HepG2 (cell line): ENCODE measurements around the gene TPRN. TPM values are rescaled to one million over a fixed set of nuclear protein-coding genes. Genes with fewer than 3 reads are reported as not detected.

Experiments
- ATAD3A ChIP-seq: sonication (generic); formaldehyde crosslinking; IDR thresholded peaks from 2 replicates; pipeline ENCODE4 v1.4.0; 2020; ENCODE audit warnings: missing genetic modification reagents
- DPF2 ChIP-seq: sonication (generic); formaldehyde crosslinking; IDR thresholded peaks from 2 replicates; pipeline ENCODE4 v1.4.0; 2020; ENCODE audit warnings: mild to moderate bottlenecking, low read depth, missing genetic modification reagents, borderline replicate concordance
- ELF1 ChIP-seq: sonication (generic); formaldehyde crosslinking; IDR thresholded peaks from 2 replicates; pipeline ENCODE4 v1.4.0; 2020; ENCODE audit warnings: missing genetic modification reagents
- ETV5 ChIP-seq: IDR thresholded peaks from 2 replicates; pipeline ENCODE4 v1.6.1; 2018; ENCODE audit warnings: missing biosample characterization, missing genetic modification reagents, inconsistent platforms, borderline replicate concordance
- FOXA1 ChIP-seq, 2 experiments: fragments of 450-650 bp in 1 of 2; sonication (generic) in 1 of 2; formaldehyde crosslinking in 1 of 2; IDR thresholded peaks; 2 replicates each; pipeline versions ENCODE4 v1.4.0 to v1.6.1; 2016 to 2020; ENCODE audit warnings: missing genetic modification reagents in 1 of 2
- GTF2F1 ChIP-seq: fragments of 150-350 bp; IDR thresholded peaks from 2 replicates; pipeline ENCODE4 v1.6.1; 2014; ENCODE audit warnings: low read length
- HDAC1 ChIP-seq: sonication (generic); formaldehyde crosslinking; IDR thresholded peaks from 2 replicates; pipeline ENCODE4 v1.5.1; 2020; ENCODE audit warnings: mild to moderate bottlenecking, missing genetic modification reagents
- HDAC2 ChIP-seq: sonication (generic); formaldehyde crosslinking; IDR thresholded peaks from 2 replicates; pipeline ENCODE4 v1.4.0; 2020; ENCODE audit warnings: missing genetic modification reagents
- HOXA3 ChIP-seq: sonication (generic); formaldehyde crosslinking; IDR thresholded peaks from 2 replicates; pipeline ENCODE4 v1.5.0; 2020; ENCODE audit warnings: missing genetic modification reagents
- MYNN ChIP-seq: sonication (generic); formaldehyde crosslinking; IDR thresholded peaks from 2 replicates; pipeline ENCODE4 v1.4.0; 2020; ENCODE audit warnings: mild to moderate bottlenecking, low read depth, missing genetic modification reagents
- SIN3B ChIP-seq: fragments of 150-350 bp; IDR thresholded peaks from 2 replicates; pipeline ENCODE4 v1.6.1; 2014; ENCODE audit warnings: low read length
- THAP8 ChIP-seq: sonication (generic); formaldehyde crosslinking; IDR thresholded peaks from 2 replicates; pipeline ENCODE4 v1.5.1; 2020; ENCODE audit warnings: missing genetic modification reagents, mild to moderate bottlenecking, borderline replicate concordance
- ZBTB1 ChIP-seq: sonication (generic); formaldehyde crosslinking; IDR thresholded peaks from 2 replicates; pipeline ENCODE4 v1.4.0; 2020; ENCODE audit warnings: missing genetic modification reagents, borderline replicate concordance
- ZBTB7A ChIP-seq: sonication (generic); formaldehyde crosslinking; IDR thresholded peaks from 2 replicates; pipeline ENCODE4 v1.8.0; 2022; ENCODE audit warnings: mild to moderate bottlenecking, missing genetic modification reagents
- ZFP37 ChIP-seq: sonication (generic); formaldehyde crosslinking; IDR thresholded peaks from 2 replicates; pipeline ENCODE4 v1.4.0; 2020; ENCODE audit warnings: missing genetic modification reagents, borderline replicate concordance
- ZNF12 ChIP-seq: sonication (generic); formaldehyde crosslinking; IDR thresholded peaks from 2 replicates; pipeline ENCODE4 v1.5.0; 2020; ENCODE audit warnings: missing genetic modification reagents
- ZNF253 ChIP-seq: sonication (generic); formaldehyde crosslinking; IDR thresholded peaks from 2 replicates; pipeline ENCODE4 v1.8.0; 2022; ENCODE audit warnings: mild to moderate bottlenecking, missing genetic modification reagents, borderline replicate concordance
- ZNF781 ChIP-seq: sonication (generic); formaldehyde crosslinking; IDR thresholded peaks from 2 replicates; pipeline ENCODE4 v1.5.1; 2020; ENCODE audit warnings: borderline replicate concordance, mild to moderate bottlenecking, missing genetic modification reagents; ENCODE audit errors: not compliant biosample characterization
- ZSCAN9 ChIP-seq: IDR thresholded peaks from 2 replicates; pipeline ENCODE4 v1.6.1; 2016; ENCODE audit warnings: borderline replicate concordance
- polyA plus RNA-seq, 8 experiments: library from polyadenylated mRNA; depleted of rRNA in 3 of 8; stranded (reverse) in 7 of 8; unstranded in 1 of 8; fragments of >200 nt; fragmentation: Illumina TruSeq in 4 of 8; extraction: Trizol in 4 of 8; gene quantifications; 2 replicates each; pipeline versions ENCODE4 v1.2.1 to v1.2.3, GENCODE V29; 2011 to 2016; ENCODE audit warnings: low read depth in 4 of 8, missing spikeins in 1 of 8, mixed read lengths in 1 of 8; ENCODE audit not compliant: insufficient read depth in 1 of 8
- total RNA-seq, 5 experiments: library from RNA; depleted of rRNA; stranded (reverse); fragments of >200 nt; fragmentation: Illumina TruSeq; extraction: Trizol; gene quantifications; 2 replicates each; pipeline ENCODE4 v1.2.3, GENCODE V29; 2016; ENCODE audit warnings: low read depth in 1 of 5
- TF ChIP-seq, protein P1 (sequence below): sonication (generic); formaldehyde crosslinking; IDR thresholded peaks from 2 replicates; pipeline ENCODE4 v1.4.0; 2020; ENCODE audit warnings: missing genetic modification reagents
- TF ChIP-seq, protein P2 (sequence below): sonication (generic); formaldehyde crosslinking; IDR thresholded peaks from 2 replicates; pipeline ENCODE4 v1.4.0; 2020; ENCODE audit warnings: missing genetic modification reagents
- TF ChIP-seq, protein P3 (sequence below): sonication (generic); formaldehyde crosslinking; IDR thresholded peaks from 2 replicates; pipeline ENCODE4 v1.5.0; 2020; ENCODE audit warnings: mild to moderate bottlenecking, missing genetic modification reagents

TPRN gene
- total and polyA plus RNA-seq, 2 of the 13 experiments (the other 11 are each of a cell fraction or from before 2014, with no cell fraction given): 10.1 to 19.2 TPM

GRCh38 chr9:137240841-137241489, 40.4 kb upstream of the TPRN start, which contains the start of gene TUBB4B (continued):
- TF ChIP-seq ZNF12 (CRISPR knock-in tag): peak; percentile 58; the same call in 1 of the 2 replicates
- TF ChIP-seq ELF1: peak; percentile 27; the same call in 1 of the 2 replicates
- peak; percentile 98 for TF ChIP-seq GTF2F1
- peak; percentile 29; the same call in 1 of the 2 replicates for TF ChIP-seq HDAC2 (CRISPR knock-in tag)
- peak; percentile 87; the same call in 1 of the 2 replicates for TF ChIP-seq ZBTB1
- no peak for TF ChIP-seq DPF2 (CRISPR knock-in tag)
- TF ChIP-seq, protein P1, sequence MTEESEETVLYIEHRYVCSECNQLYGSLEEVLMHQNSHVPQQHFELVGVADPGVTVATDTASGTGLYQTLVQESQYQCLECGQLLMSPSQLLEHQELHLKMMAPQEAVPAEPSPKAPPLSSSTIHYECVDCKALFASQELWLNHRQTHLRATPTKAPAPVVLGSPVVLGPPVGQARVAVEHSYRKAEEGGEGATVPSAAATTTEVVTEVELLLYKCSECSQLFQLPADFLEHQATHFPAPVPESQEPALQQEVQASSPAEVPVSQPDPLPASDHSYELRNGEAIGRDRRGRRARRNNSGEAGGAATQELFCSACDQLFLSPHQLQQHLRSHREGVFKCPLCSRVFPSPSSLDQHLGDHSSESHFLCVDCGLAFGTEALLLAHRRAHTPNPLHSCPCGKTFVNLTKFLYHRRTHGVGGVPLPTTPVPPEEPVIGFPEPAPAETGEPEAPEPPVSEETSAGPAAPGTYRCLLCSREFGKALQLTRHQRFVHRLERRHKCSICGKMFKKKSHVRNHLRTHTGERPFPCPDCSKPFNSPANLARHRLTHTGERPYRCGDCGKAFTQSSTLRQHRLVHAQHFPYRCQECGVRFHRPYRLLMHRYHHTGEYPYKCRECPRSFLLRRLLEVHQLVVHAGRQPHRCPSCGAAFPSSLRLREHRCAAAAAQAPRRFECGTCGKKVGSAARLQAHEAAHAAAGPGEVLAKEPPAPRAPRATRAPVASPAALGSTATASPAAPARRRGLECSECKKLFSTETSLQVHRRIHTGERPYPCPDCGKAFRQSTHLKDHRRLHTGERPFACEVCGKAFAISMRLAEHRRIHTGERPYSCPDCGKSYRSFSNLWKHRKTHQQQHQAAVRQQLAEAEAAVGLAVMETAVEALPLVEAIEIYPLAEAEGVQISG (CRISPR knock-in tag): peak; percentile 63; the same call in 1 of the 2 replicates
- peak; percentile 88; the same call in 1 of the 2 replicates for TF ChIP-seq MYNN (CRISPR knock-in tag)
- TF ChIP-seq ZFP37 (CRISPR knock-in tag): 0 out of 2 replicates have a peak, but pooled peaks have one; percentile 60
- peak; percentile 65 for TF ChIP-seq HOXA3 (CRISPR knock-in tag)
- TF ChIP-seq ZSCAN9 (CRISPR knock-in tag): peak; percentile 90
- TF ChIP-seq FOXA1 (IDR thresholded peaks at IDR 0.05): no peak
- peak; percentile 38; the same call in 1 of the 2 replicates for TF ChIP-seq FOXA1 (CRISPR knock-in tag; IDR thresholded peaks at IDR 0.05)
- no peak; the same call in 1 of the 2 replicates for TF ChIP-seq SIN3B
- TF ChIP-seq, protein P2, sequence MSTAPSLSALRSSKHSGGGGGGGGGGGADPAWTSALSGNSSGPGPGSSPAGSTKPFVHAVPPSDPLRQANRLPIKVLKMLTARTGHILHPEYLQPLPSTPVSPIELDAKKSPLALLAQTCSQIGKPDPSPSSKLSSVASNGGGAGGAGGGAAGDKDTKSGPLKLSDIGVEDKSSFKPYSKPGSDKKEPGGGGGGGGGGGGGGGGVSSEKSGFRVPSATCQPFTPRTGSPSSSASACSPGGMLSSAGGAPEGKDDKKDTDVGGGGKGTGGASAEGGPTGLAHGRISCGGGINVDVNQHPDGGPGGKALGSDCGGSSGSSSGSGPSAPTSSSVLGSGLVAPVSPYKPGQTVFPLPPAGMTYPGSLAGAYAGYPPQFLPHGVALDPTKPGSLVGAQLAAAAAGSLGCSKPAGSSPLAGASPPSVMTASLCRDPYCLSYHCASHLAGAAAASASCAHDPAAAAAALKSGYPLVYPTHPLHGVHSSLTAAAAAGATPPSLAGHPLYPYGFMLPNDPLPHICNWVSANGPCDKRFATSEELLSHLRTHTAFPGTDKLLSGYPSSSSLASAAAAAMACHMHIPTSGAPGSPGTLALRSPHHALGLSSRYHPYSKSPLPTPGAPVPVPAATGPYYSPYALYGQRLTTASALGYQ: no peak
- no peak for TF ChIP-seq HDAC1 (CRISPR knock-in tag)
- no peak for TF ChIP-seq ZNF253 (CRISPR knock-in tag)
- peak; percentile 60 for TF ChIP-seq ZNF781 (CRISPR knock-in tag)
- TF ChIP-seq, protein P3, sequence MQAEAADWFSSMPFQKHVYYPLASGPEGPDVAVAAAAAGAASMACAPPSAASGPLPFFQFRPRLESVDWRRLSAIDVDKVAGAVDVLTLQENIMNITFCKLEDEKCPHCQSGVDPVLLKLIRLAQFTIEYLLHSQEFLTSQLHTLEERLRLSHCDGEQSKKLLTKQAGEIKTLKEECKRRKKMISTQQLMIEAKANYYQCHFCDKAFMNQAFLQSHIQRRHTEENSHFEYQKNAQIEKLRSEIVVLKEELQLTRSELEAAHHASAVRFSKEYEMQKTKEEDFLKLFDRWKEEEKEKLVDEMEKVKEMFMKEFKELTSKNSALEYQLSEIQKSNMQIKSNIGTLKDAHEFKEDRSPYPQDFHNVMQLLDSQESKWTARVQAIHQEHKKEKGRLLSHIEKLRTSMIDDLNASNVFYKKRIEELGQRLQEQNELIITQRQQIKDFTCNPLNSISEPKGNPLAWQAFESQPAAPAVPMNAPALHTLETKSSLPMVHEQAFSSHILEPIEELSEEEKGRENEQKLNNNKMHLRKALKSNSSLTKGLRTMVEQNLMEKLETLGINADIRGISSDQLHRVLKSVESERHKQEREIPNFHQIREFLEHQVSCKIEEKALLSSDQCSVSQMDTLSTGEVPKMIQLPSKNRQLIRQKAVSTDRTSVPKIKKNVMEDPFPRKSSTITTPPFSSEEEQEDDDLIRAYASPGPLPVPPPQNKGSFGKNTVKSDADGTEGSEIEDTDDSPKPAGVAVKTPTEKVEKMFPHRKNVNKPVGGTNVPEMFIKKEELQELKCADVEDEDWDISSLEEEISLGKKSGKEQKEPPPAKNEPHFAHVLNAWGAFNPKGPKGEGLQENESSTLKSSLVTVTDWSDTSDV: 0 out of 2 replicates have a peak, but pooled peaks have one; percentile 30
- TF ChIP-seq ATAD3A (CRISPR knock-in tag): 0 out of 2 replicates have a peak, but pooled peaks have one; percentile 66
- TF ChIP-seq ETV5 (CRISPR knock-in tag): peak; percentile 31; the same call in 1 of the 2 replicates
- no peak; the same call in 1 of the 2 replicates for TF ChIP-seq THAP8 (CRISPR knock-in tag)
- no peak for TF ChIP-seq ZBTB7A (CRISPR knock-in tag)
